Frontal cortex (tissue), 4 donors: ENCODE data around the gene HMG20B. TPM values are rescaled to one million over a fixed set of nuclear protein-coding genes. Genes with fewer than 3 reads are reported as not detected.

Source experiments
- DNase-seq, 2 donors: peaks; one replicate each; pipeline ENCODE4 v3.0.0; 2012; ENCODE audit warnings: low spot score in 2 of 2
- FAIRE-seq: peaks from 2 replicates; lab custom pipeline; 2012; peaks lifted over from hg19 to GRCh38; lab: Jason Lieb, UNC
- total RNA-seq: library from RNA; depleted of rRNA; stranded (reverse); fragments of >200 nt; gene quantifications from one replicate; pipeline ENCODE4 v1.2.3, GENCODE V29; 2014
- donor health status: control.
- donor health status: control.
- donor health status: control.

Gene HMG20B
- total RNA-seq, 1 donor from 2014 or later: 13.9 TPM

GRCh38 chr19:3614858-3615505 lies 42.2 kb downstream of the HMG20B start:
- no peak for FAIRE-seq

GRCh38 chr19:3615524-3616135 lies 42.9 kb downstream of the HMG20B start:
- no peak for DNase-seq

More at GRCh38 chr19:3614858-3615505, 42.2 kb downstream of the HMG20B start:
- no peak for DNase-seq

GRCh38 chr19:3617463-3617862 lies 44.7 kb downstream of the HMG20B start:
- DNase-seq: no peak
- FAIRE-seq: no peak

More at GRCh38 chr19:3615524-3616135, 42.9 kb downstream of the HMG20B start:
- no peak for FAIRE-seq

- DNase-seq: peak; percentile 88 to 94
These were observed 45.5 kb downstream of the HMG20B start for GRCh38 chr19:3618144-3618810.

GRCh38 chr19:3618811-3619630 lies 46.3 kb downstream of the HMG20B start:
- FAIRE-seq: no peak
- no peak for DNase-seq

More at GRCh38 chr19:3618144-3618810, 45.5 kb downstream of the HMG20B start:
- no peak for FAIRE-seq

- FAIRE-seq (no peak), DNase-seq (no peak)
These were observed 46.9 kb downstream of the HMG20B start for GRCh38 chr19:3619631-3620012.

- DNase-seq: no peak
- no peak for FAIRE-seq
These were observed 47.5 kb downstream of the HMG20B start for GRCh38 chr19:3620145-3620816.

- DNase-seq: no peak
- no peak for FAIRE-seq
These were observed 48.2 kb downstream of the HMG20B start for GRCh38 chr19:3620817-3621547.

- FAIRE-seq: no peak
- no peak for DNase-seq
These were observed 48.9 kb downstream of the HMG20B start for GRCh38 chr19:3621689-3622088.

GRCh38 chr19:3622224-3622623 lies 49.5 kb downstream of the HMG20B start:
- no peak for DNase-seq
- no peak for FAIRE-seq

- DNase-seq (no peak), FAIRE-seq (no peak)
These were observed 51.0 kb downstream of the HMG20B start for GRCh38 chr19:3623716-3624115.

GRCh38 chr19:3625996-3626472 lies 53.3 kb downstream of the HMG20B start:
- DNase-seq (no peak), FAIRE-seq (no peak)

GRCh38 chr19:3626473-3627350 lies 54.0 kb downstream of the HMG20B start, which contains the start of gene CACTIN:
Gene CACTIN (minus strand): TSS chr19:3626790. CDS start chr19:3626762, 28 bp downstream.
- DNase-seq: peak; percentile 100
- FAIRE-seq: peak; percentile 70

- FAIRE-seq (no peak), DNase-seq (no peak)
These were observed 54.6 kb downstream of the HMG20B start for GRCh38 chr19:3627351-3627723.
